Tibial nerve (tissue), 3 donors: ENCODE data around the gene USB1.

ENCODE experiments used
- CTCF ChIP-seq, 5 experiments: fragments of 200-600 bp in 3 of 5; fragments of 450-650 bp in 2 of 5; sonication (generic) in 3 of 5; IDR thresholded peaks; one replicate each; pipeline ENCODE4 v1.5.1; 2016 to 2019; ENCODE audit warnings: antibody characterized with exemption in 5 of 5, mild to moderate bottlenecking in 3 of 5, moderate library complexity in 2 of 5
- POLR2A ChIP-seq, 2 donors: fragments of 450-650 bp; IDR thresholded peaks; one replicate each; pipeline ENCODE4 v1.6.1; 2017; ENCODE audit warnings: antibody characterized with exemption in 2 of 2, mild to moderate bottlenecking in 2 of 2, moderate library complexity in 2 of 2

- TF ChIP-seq CTCF (IDR thresholded peaks at IDR 0.05), result no peak
- TF ChIP-seq POLR2A (IDR thresholded peaks at IDR 0.05), result no peak
These were observed 30.9 kb upstream of the USB1 start for GRCh38 chr16:57970319-57970718.
